ENCODE results near the gene ANO9.
A peak's percentile ranks its signal among the peaks of the same experiment; 100 is the strongest.

ANO9 gene

DNA sequence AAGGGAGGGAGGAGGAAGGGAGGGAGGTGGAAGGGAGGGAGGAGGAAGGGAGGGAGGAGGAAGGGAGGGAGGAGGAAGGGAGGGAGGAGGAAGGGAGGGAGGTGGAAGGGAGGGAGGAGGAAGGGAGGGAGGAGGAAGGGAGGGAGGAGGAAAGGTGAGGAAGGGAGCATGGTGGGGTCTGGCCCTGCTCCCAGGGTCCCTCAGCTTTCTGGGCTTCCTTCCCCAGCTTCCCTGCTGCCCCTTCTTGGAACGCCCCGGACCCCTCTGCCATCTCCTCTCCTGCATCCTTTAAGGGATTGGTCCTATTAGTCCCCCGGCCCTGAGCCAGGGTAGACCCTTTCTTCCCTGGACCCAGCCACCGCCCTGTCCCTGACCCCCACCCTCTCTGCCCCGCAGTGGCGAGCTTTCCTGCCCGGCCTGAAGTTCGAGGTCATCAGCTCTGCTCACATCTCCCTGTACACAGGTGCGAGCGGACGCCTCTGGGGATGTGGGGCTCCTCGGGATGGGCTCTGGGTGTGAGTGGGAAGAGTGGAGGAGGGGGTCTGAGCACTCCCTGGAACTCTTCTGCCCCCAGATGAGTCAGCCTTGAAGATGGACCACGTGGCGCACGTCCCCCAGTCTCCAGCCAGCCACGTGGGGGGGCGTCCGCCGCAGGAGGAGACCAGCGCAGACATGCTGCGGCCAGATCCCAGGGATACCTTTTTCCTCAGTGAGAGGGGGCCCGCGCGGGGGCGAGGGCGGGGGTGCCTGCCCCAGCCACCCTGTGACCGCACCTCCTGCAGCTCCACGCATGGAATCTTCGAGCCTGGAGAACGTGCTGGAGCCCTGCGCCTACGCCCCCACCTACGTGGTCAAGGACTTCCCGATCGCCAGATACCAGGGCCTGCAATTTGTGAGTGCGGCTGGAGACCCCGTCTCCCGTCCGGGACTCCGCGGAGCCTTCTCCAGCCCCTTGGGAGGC is 66.5 kb downstream of the ANO9 start:
- FAIRE-seq: no peak

DNA sequence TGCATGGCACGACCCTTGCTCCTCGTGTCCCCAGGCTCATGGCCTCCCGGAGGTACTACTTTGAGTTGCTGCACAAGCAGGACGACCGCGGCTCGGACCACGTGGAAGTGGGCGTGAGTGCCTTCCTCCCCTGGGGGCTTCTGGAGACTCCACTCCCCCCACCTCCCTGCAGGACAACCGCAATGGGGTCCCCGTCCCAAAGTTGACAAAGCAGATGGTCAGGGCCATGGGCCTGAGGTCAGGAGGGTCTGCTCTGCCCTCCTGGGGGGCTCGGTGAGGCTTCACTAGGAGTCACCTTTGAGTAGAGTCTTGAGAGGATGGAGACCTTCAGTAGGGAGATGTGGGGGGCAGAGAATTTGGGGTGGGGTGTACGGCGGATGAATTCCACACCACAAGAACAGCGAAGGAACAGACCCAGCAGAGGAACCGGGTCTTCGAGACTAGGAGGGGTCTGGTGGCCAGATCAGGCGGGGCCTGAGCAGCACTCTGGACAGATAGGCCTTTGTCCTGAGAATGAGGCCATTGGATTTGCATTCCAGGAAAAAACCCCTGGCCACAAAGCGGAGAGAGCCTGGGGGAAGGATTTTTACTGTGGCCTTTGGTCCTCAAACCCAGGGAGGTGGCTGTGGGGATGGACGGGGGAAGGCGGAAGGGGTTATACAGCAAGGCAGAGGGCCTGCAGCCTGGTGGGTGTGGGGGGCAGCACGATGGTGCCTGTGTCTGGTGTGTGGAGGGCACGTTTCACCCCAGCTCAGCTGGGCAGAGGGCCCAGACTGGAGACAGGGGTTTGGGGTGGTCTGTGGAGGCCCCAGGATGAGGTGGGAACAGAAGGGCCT is 67.9 kb downstream of the ANO9 start:
- DNase-seq (ENCODE audit: insufficient read length, low spot score): no peak
- no peak for FAIRE-seq

More for the DNA sequence above, 66.5 kb downstream of the ANO9 start:
- DNase-seq (ENCODE audit: insufficient read length, low spot score): no peak

DNA sequence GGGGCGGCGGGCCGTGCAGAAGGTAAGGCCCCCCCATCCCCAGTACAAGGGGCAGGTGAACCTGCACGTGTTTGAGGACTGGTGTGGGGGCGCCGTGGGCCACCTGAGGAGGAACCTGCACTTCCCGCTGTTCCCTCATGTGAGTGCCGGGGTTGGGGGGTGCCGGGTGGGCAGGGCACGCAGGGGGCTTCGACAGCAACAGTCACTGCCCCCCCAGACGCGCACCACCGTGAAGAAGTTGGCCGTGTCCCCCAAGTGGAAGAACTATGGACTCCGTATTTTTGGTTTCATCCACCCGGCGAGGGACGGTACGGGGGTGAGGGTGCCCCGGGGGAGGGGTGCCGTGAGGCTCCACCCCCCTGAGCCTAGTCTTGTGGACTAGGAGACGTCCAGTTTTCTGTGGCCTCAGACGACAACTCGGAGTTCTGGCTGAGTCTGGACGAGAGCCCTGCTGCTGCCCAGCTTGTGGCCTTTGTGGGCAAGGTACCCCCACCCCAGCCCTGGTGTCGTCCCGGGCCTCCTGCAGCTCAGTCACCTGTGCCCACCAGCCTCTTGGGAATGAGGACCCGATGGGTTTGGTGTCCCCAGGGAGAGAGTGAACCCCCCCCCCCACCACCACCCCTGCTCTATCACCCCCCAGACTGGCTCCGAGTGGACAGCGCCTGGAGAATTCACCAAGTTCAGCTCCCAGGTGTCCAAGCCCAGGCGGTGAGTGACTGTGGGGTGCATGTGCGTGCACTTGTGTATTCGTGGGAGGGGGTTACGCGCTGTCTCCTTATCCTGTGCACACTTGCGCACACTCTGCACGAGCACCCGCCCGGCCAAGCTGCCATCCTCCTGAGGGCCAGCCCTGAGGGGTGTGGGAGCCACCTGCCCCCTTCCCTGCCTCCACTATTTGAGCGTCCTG is 68.7 kb downstream of the ANO9 start:
- FAIRE-seq (no peak), DNase-seq (ENCODE audit: insufficient read length, low spot score) (no peak)

DNA sequence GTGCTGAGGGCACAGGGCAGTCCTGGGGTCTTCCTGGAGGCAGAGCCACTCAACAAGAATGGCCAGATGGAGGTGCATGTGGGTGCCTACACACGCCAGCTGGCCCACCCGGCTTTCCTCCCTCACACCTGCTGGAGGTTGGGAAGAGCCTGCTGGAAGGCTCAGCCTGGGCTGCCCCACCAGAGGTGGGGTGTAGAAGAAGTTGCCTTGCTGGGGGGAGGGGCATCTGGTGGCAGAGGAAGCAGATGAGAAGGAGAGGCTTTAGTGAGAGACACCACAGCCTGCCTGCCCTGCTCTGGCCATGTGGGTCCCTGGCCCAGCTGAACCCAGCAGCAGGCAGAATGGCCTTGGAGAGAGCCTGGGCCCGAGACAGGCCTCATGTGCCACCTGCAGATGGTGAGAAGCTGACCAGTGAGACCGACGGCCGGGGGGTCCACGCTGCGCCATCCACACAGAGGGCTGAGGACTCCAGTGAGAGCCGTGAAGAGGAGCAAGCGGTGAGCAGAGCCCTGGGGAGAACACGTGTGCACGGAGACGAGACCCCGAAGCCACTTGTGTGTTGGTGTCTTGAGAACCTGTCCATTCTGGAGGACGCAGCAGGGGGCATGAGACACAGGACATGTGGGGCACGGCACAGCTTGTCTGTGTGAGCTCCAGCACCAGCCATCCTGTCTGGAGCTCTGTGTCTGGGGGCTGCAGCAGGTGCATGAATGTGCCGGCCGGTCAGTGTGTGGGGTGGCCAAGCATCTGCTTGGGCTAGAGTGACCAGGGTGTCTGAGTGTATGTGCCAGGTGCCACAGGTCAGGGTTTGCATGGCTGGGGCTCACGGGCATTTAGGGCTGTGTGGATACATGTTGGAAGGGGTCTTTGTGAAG is 69.9 kb downstream of the ANO9 start:
- FAIRE-seq: no peak
- no peak for DNase-seq (ENCODE audit: insufficient read length, low spot score)

DNA sequence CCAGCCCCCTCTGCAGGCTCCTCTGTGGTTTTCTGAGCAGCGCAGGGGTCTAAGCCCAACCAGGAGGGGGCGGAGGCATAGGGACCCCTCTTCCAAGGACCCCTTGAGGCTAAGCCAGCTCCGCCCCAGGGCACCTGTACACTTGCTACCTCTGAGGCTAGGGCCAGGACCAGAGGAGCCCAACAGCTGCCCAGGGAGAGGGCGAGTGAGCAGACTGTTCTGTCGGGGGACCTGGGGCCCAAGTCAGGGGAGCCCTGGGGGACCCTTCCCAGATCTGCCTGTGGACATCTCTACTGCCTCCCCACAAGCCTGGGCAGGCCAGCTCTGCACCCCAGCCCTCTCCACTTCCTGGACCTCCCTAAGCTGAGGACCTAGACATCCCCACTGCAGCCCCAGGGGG is 70.8 kb downstream of the ANO9 start:
- DNase-seq (ENCODE audit: insufficient read length, low spot score): no peak
- FAIRE-seq: no peak

DNA sequence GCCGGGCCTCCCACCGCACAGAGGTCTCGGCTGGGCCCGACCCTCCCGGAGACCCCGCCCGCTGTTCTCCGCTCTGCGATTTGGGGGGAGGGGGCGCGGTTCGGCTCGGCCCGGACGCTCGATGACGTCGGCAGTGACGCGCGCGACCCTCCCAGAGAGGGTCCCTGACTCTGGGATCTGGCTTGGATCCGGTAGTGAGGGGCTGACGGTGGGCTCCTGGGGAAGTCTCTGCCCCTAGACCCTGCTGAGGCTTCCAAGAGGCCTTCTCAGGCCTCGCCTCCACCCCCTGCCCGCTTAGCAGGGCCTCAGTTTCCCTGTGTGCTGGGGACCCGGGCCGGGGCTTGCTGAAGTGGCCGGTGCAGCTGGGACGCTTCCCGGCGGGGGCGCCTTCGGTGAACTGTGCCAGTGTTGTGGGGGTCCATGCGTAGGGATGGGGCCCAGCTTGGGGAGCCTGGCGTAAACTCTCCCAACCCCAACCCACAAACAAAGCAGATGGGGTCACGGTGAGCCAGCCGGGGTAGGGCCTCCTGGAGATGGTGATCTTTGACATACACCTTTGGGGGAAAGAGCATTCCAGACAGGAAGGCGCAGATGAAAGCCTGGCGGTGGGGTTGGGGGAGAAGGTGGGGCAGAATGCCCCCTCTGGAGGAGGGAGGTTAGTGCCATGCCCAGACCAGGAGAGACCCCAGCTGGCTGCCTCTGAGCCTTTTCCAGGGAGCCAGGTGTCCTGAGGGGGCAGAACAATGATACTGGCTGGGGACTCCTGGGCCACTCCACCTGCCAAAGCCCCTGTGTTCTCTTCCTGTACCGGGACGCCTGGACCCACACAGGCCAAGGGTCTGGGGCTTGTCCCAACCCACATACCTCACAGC is 71.5 kb downstream of the ANO9 start:
- FAIRE-seq (no peak), DNase-seq (ENCODE audit: insufficient read length, low spot score) (no peak)

DNA sequence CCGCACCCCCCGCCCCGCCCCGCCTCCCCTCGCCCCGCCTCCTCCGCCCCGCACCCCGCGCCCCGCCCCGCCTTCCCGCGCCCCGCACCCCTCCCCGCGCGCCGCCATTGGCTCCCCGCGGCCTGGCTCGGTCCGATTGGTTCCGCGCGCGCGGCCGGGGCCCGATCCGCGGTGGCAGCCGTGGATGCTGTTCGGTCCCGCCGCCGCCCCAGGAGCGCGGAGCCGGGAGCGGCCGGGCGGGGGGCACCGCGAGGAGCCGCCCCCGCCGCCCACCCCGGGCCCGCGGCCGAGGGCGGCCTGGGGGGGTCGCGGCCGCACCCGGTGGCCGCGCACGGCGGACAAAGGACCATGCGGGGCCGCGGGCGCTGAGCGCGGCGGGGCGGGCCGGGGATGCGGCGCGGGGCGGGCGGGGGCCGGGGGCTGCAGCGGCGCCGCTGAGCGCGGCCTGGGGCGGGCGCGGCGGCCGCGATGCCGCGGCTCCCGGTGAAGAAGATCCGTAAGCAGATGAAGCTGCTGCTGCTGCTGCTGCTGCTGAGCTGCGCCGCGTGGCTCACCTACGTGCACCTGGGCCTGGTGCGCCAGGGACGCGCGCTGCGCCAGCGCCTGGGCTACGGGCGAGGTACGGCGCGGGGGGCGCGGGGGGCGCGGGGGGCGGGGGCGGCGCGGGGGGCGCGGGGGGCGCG is 72.3 kb downstream of the ANO9 start, which contains the start of gene B4GALNT4:
Gene B4GALNT4 (plus strand): TSS at position 164 of the 683 bp plus-strand sequence. CDS start 305 bp downstream, at position 469.
- DNase-seq (ENCODE audit: insufficient read length, low spot score) (no peak), FAIRE-seq (peak; percentile 9)

DNA sequence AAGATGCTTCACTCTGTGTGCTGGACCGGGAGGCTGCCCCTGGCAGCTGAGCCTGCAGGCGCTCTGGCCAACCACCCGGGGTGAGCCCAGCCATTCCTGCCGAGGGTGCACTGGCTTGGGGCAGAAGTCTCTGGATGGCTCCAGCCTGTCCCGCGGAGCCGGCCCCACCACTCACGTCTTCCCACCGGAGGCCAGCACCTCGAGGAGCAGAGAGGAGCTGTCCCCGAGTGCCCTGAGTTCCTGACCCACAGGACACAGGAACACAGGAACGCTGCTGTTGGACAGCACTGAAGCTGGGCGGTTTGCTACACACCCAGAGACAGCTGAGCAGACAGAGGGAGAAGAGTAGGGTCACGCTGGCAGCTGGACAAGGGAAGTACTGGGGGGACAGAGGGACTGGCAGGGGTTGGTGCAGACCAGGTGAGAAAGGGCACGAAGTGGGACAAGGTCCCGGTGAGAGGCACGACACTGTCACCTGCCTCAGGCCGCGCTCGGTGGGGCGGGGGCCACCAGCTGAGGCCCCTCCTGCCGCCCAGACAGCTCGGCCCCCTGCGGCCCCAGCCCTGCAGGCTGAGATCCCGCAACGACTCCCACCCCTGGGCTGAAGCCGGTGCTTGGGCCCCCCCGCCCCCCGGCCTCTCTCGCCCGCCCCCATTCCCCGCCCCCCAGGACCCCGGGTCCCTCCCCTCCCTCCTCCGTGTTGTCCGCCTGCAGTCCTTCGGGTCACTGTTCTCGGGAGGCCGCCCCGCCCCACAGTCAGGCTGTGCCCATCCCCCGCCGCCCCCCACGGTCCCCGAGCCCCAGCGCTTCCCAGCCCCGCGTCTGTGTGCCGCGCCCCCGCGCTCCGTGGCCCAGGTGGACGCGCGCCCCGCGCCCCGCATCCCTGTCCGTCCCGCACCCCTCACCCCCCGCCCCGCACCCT is 73.1 kb downstream of the ANO9 start:
- DNase-seq (ENCODE audit: insufficient read length, low spot score): peak; percentile 39
- FAIRE-seq: peak; percentile 36

DNA sequence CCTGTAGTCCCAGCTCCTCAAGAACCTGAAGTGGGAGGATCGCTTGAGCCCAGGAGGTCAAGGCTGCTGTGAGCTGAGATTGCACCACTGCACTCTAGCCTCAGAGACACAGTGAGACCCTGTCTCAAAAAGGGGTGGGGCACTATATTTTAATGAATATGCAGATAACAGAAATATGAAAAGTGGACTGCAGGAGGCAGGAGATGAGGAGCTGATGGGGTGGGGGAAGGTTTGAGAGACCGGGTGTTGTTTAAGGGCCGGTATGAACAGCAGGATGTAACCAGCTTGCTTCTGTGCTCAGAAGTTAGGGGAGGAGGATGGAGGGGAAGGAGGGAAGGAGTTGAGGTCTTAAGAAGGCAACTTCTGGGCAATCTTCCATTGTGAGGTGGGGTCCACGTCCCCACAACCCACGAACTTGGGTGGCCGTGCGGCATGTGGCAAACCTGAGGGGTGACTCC is 73.8 kb downstream of the ANO9 start:
- no peak for FAIRE-seq

More for the DNA sequence above, 73.8 kb downstream of the ANO9 start:
- no peak for DNase-seq (ENCODE audit: insufficient read length, low spot score)

Data from HTR-8/SVneo (cell line).